COLO668 (cell line): ENCODE data around the gene MICALL2.

Experiments used
- DNase-seq: peaks from one replicate; lab custom pipeline; 2025; ENCODE audit not compliant: unreplicated experiment; lab: John Stamatoyannopoulos, UW

MICALL2 gene

GRCh38 chr7:1468643-1469298 is 9.5 kb upstream of the MICALL2 start:
- DNase-seq: no peak

DNA sequence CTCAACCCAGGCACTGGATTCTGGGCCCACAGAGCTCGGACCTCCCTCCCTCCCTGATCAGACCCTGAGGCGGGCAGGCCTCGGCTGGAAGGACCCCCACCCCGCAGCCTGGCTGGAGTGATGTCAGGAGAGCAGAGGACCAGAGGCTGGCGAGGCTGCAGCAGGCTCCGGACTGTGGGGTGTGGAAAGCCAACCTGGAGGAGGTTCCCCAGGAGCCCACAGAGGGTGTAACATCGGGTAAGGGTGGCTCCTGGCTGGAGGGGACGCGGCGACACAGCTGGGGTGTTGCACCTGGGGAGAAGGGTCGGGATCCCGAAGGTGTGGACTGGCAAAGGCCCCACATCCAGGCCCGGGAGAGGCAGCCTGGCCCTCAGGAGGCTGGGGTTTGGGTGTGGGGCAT is 8.9 kb upstream of the MICALL2 start:
- no peak for DNase-seq

- peak; percentile 59 for DNase-seq
Measured at GRCh38 chr7:1466524-1467271, 7.4 kb upstream of the MICALL2 start.

GRCh38 chr7:1464694-1465093 is 5.4 kb upstream of the MICALL2 start:
- DNase-seq: no peak

GRCh38 chr7:1463676-1464223 is 4.5 kb upstream of the MICALL2 start:
- DNase-seq: no peak

- DNase-seq: no peak
Measured at GRCh38 chr7:1461646-1462375, 2.5 kb upstream of the MICALL2 start.

- peak; percentile 61 for DNase-seq
Measured at GRCh38 chr7:1460821-1461645, 1.8 kb upstream of the MICALL2 start.

- DNase-seq: peak; percentile 49
Measured at GRCh38 chr7:1459920-1460820, 900 bp upstream of the MICALL2 start.

DNA sequence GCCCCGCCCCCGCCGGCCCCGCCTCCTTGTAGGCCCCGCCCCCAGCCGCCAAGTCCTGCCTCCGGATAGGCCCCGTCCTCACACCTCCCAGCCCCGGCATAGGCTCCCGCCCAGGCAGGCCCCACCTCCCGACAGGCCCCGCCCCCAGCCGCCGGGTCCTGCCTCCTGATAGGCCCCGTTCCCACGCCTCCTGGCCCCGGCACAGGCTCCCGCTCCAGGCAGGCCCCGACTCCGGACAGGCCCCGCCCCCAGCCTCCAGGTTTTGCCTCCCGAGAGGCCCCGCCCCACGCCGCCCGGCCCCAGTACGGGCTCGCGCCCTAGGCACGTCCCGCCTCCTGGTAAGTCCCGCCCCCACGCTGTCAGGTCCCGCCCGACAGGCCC is 232 bp upstream of the MICALL2 start:
- DNase-seq: peak; percentile 100

- DNase-seq: no peak
Measured at GRCh38 chr7:1457949-1458682, 1.2 kb downstream of the MICALL2 start.

- DNase-seq: no peak
Measured at GRCh38 chr7:1457059-1457948, 2.0 kb downstream of the MICALL2 start.

DNA sequence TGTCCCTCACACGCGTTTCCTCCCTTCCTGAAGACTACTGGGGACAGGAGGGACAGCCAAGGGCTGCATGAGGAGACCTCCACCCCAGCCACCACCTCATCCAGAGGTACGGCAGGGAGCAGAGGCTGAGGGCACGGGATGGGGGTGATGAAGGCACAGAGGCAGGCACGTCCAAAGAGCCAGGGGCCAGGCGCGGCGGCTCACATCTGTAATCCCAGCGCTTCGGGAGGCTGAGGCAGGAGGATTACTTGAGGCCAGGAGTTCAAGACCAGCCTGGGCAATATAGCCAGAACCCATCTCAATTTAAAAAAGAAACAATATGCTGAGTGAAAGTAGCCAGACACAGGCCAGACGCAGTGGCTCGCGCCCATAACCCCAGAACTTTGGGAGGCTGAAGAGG is 3.3 kb downstream of the MICALL2 start:
- DNase-seq: no peak

DNA sequence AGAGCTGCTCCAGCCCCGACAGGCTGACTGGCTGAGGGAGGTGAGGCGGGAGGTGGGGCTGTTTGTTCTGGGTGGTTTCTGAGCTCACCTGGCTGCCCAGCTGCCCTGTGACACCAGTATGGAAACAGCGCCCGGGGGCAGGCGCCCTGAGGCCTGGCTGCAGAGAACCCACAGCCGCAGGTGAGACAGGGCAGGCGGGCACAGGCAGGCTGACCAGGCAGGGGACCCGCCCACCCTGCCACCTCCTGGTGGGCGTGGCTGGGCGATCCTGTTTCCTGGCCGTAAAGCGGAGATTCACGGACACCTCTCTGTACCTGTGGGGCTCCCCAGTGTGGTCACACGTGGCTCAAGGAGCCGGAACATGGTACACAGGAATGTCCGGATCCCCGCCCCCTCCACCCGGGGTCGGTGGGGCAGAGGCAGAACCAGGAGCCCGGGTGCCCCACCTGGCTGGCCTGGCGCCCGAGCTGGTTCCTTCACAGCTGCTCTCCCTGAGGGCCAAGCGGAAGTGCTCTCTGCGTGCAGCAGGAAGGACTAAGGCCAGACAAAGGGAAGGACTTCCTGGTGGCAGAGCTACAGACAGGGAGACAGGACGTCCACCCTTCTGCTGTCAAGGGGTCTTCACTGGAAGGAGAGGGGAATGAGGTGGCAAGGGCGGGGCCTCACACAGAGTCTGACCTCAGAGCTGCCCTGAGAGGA is 3.9 kb downstream of the MICALL2 start:
- peak; percentile 99 for DNase-seq

GRCh38 chr7:1454542-1454941 is 4.7 kb downstream of the MICALL2 start:
- peak; percentile 48 for DNase-seq

DNA sequence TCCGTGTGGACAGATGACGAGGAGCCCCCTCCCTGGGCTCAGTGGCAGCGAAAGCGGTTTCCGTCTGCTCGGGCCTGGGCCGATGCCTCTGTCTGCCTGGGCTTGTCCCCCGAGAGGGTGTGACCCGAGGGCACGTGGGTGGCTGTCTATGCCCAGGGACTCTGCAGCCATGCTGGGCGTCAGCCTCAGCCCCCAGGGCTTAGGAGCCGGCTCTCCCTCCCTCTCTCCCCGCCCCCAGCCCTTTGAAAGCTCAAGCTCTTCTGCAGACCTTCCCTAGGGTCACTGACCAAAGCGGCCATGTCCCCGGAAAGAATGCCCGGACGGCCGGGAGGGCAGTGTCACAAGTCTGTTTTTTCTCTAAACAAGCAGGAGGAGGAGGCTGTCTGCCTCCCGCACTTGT is 7.1 kb downstream of the MICALL2 start:
- DNase-seq: no peak

- no peak for DNase-seq
Measured at GRCh38 chr7:1450987-1451386, 8.3 kb downstream of the MICALL2 start.

DNA sequence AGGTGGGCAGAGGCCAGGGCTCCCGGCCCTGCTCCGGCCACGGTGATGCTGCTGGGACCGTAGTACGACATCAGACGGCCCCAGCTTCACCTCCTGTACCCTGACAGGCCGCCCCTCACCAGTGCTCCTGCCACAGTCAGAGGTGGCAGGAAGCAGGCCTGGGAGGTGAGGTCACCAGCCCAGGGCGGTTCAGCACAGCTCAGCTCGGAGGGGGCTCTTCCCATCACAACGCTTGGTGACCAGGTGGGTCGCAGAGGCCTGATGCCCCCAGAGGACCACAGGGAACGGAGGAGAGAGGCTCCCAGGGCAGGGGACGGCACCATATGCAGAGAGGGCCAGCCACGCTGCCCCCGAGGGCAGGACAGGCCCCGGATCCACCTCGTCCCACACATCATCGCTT is 8.8 kb downstream of the MICALL2 start:
- no peak for DNase-seq

DNA sequence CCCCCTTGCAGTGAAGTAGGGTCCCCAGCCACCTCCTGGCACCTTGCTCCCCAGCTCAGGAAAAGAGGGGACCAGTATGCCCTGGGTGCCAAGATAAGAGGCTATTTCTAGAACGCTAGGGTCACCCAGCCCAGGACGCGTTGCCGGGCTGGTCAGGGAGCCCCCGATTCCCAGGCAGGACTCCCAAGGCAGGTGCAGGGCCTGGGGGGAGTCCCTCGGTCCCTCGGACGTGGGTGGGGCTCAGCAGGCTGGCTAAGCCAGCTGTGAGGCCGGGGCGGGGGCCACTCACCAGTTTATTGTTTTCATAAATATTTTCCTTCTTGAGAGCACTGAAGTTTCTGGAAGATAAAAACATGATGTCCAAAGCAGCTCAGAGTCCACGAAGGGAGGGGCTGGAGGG is 9.3 kb downstream of the MICALL2 start:
- DNase-seq: no peak
